GM19438 (cell line): ENCODE measurements around the gene PARG.
"Not testable (repeated sequence)": the region's sequence is repeated elsewhere in the genome, so short reads cannot be mapped to it uniquely, and the experiment has no call there.

ENCODE experiments used
- ATAC-seq: cut with Tn5 transposase; IDR thresholded peaks from one replicate; pipeline ENCODE4 v1.9.1; 2021; ENCODE audit warnings: low read depth; ENCODE audit not compliant: unreplicated experiment

The PARG gene

GRCh38 chr10:49941447-49942338 lies at the start of gene PARG, which contains the start of gene TIMM23B:
PARG (minus strand) TSS chr10:49942027; CDS start chr10:49941725, 302 bp downstream.
TIMM23B (plus strand) TSS chr10:49942053; CDS start chr10:49942195, 142 bp downstream.
- peak; percentile 61 for ATAC-seq

- ATAC-seq = not testable (repeated sequence)
These were observed 46.5 kb upstream of the PARG start, which contains the start of gene AGAP6 for GRCh38 chr10:49988376-49988775. AGAP6 (plus strand) TSS chr10:49988406; CDS start chr10:49988716, 310 bp downstream.

GRCh38 chr10:49987207-49987606 lies 45.4 kb upstream of the PARG start:
- ATAC-seq = not testable (repeated sequence)

GRCh38 chr10:49977756-49978155 lies 35.9 kb upstream of the PARG start:
- not testable (repeated sequence) for ATAC-seq

GRCh38 chr10:49972094-49972493 lies 30.3 kb upstream of the PARG start:
- ATAC-seq = not testable (repeated sequence)

GRCh38 chr10:49971466-49971865 lies 29.6 kb upstream of the PARG start:
- ATAC-seq = not testable (repeated sequence)

GRCh38 chr10:49970331-49970857 lies 28.6 kb upstream of the PARG start:
- not testable (repeated sequence) for ATAC-seq

GRCh38 chr10:49953122-49953521 lies 11.3 kb upstream of the PARG start:
- not testable (repeated sequence) for ATAC-seq

GRCh38 chr10:49952006-49952405 lies 10.2 kb upstream of the PARG start:
- not testable (repeated sequence) for ATAC-seq

GRCh38 chr10:49948737-49949136 lies 6.9 kb upstream of the PARG start:
- not testable (repeated sequence) for ATAC-seq

GRCh38 chr10:49948142-49948541 lies 6.3 kb upstream of the PARG start:
- peak; percentile 58 for ATAC-seq

- ATAC-seq = not testable (repeated sequence)
These were observed 1.8 kb upstream of the PARG start for GRCh38 chr10:49943607-49944006.

- peak; percentile 10 for ATAC-seq
These were observed 495 bp upstream of the PARG start for GRCh38 chr10:49942339-49942705.

GRCh38 chr10:49931959-49932728 lies 9.7 kb downstream of the PARG start:
- not testable (repeated sequence) for ATAC-seq

GRCh38 chr10:49931276-49931675 lies 10.6 kb downstream of the PARG start:
- ATAC-seq = not testable (repeated sequence)

- ATAC-seq = not testable (repeated sequence)
These were observed 18.3 kb downstream of the PARG start for GRCh38 chr10:49923572-49923971.

- not testable (repeated sequence) for ATAC-seq
These were observed 19.8 kb downstream of the PARG start for GRCh38 chr10:49922041-49922440.

GRCh38 chr10:49917927-49918326 lies 23.9 kb downstream of the PARG start:
- ATAC-seq = not testable (repeated sequence)

GRCh38 chr10:49916451-49916850 lies 25.4 kb downstream of the PARG start:
- not testable (repeated sequence) for ATAC-seq

GRCh38 chr10:49910295-49910694 lies 31.5 kb downstream of the PARG start:
- not testable (repeated sequence) for ATAC-seq
